Body of pancreas (tissue), 4 donors: ENCODE data around the gene CCDC175. TPM values are rescaled to one million over a fixed set of nuclear protein-coding genes. Genes with fewer than 3 reads are reported as not detected.

Experiments
- ATAC-seq: fragments of 150-250 bp; one replicate; pipeline ENCODE4 v1.9.1; 2016
- DNase-seq, 4 donors: peaks; one replicate each; pipeline ENCODE4 v3.0.0-alpha.2; 2019
- H3K27ac ChIP-seq, 4 donors: fragments of 200-600 bp; sonication (generic); 1 replicate in 3 of 4; 2 replicates in 1 of 4; pipeline versions ENCODE4 v1.5.1 to v1.6.1; 2016 to 2019; ENCODE audit warnings: mild to moderate bottlenecking in 1 of 4, mixed read lengths in 1 of 4, moderate library complexity in 1 of 4
- H3K27me3 ChIP-seq, 2 donors: fragments of 200-600 bp; sonication (generic); one replicate each; pipeline ENCODE4 v1.6.0; 2016; ENCODE audit warnings: mild to moderate bottlenecking in 1 of 2
- H3K36me3 ChIP-seq, 2 donors: fragments of 200-600 bp; sonication (generic); replicated peaks in 1 of 2; 2 replicates each; pipeline ENCODE4 v1.5.1; 2016; ENCODE audit warnings: low read depth in 2 of 2; ENCODE audit not compliant: insufficient read depth in 1 of 2
- H3K4me1 ChIP-seq: fragments of 200-600 bp; sonication (generic); one replicate; pipeline ENCODE4 v1.6.0; 2016
- H3K4me3 ChIP-seq, 2 donors: fragments of 200-600 bp; sonication (generic); 1 replicate in 1 of 2; 2 replicates in 1 of 2; pipeline ENCODE4 v1.5.1; 2016 to 2019
- H3K9me3 ChIP-seq, 3 donors: fragments of 200-600 bp; sonication (generic); 1 replicate in 2 of 3; 2 replicates in 1 of 3; pipeline ENCODE4 v1.5.1; 2016
- CTCF ChIP-seq, 7 experiments: fragments of 450-650 bp in 4 of 7; fragments of 200-600 bp in 3 of 7; sonication (generic) in 3 of 7; IDR thresholded peaks; one replicate each; pipeline ENCODE4 v1.5.1; 2016 to 2019; ENCODE audit warnings: antibody characterized with exemption in 7 of 7
- POLR2A ChIP-seq, 3 donors: fragments of 450-650 bp; IDR thresholded peaks; one replicate each; pipeline ENCODE4 v1.6.1; 2016; ENCODE audit warnings: antibody characterized with exemption in 3 of 3, mild to moderate bottlenecking in 2 of 3
- WGBS, 2 donors: methylation state at CpG; one replicate each; pipeline ENCODE4 v1.1.5; 2017; 5-methylcytosine and 5-hydroxymethylcytosine counted together
- intact Hi-C: fragments of 100-400 bp; cut with DNase I; formaldehyde crosslinking; loops from one replicate; pipeline ENCODE4 v1.15.1; 2023
- total RNA-seq, 2 donors: library from RNA; depleted of rRNA; stranded (reverse); fragments of >200 nt; gene quantifications; one replicate each; pipeline ENCODE4 v1.1.0, GENCODE V29; 2016

Gene CCDC175
- total RNA-seq, 2 donors from 2014 or later, result not detected

- ATAC-seq, result peak; percentile 13
- Histone ChIP-seq H3K9me3 (no peaks in the 10 kb centered on the region), H3K27me3 (no peaks in the 10 kb centered on the region), H3K4me1 (peaks cover 50% of the 10 kb centered on the region), H3K27ac (peak overlapping the region; percentile 81 to 96 (median 87)), H3K36me3 (no peaks in the 10 kb centered on the region), H3K4me3 (peak overlapping the region in 1 of 2 donors; percentile 94)
- peak; percentile 34 to 54 (median 50) for DNase-seq
- peak in 1 of 3 donors; percentile 11 for TF ChIP-seq POLR2A (IDR thresholded peaks at IDR 0.05)
- no peak for TF ChIP-seq CTCF (IDR thresholded peaks at IDR 0.05)
- 41 to 59% methylated on average over 6 of the region's 6 CpGs for WGBS, 2 donors
- intact Hi-C loops, result no loop called here
Measured at GRCh38 chr14:59482541-59483331, 93.9 kb downstream of the CCDC175 start.

GRCh38 chr14:59481871-59482540 lies 94.6 kb downstream of the CCDC175 start:
- WGBS, 2 donors, result 14 to 20% methylated on average over 2 of the region's 2 CpGs
- no peak overlapping the region for H3K4me3 ChIP-seq
- H3K9me3 ChIP-seq, result no peaks in the 10 kb centered on the region
- DNase-seq, result no peak
- H3K27ac ChIP-seq, result peak overlapping the region; percentile 1 to 96 (median 54)
- H3K4me1 ChIP-seq, result peaks cover 50% of the 10 kb centered on the region
- intact Hi-C loops, result no loop called here
- TF ChIP-seq POLR2A (IDR thresholded peaks at IDR 0.05) (no peak), CTCF (IDR thresholded peaks at IDR 0.05) (no peak)
- ATAC-seq, result no peak
- H3K36me3 ChIP-seq, result no peaks in the 10 kb centered on the region
- H3K27me3 ChIP-seq, result no peaks in the 10 kb centered on the region

GRCh38 chr14:59481407-59481806 lies 95.2 kb downstream of the CCDC175 start:
- intact Hi-C loops, result no loop called here
- TF ChIP-seq POLR2A (IDR thresholded peaks at IDR 0.05), result no peak
- TF ChIP-seq CTCF (IDR thresholded peaks at IDR 0.05), result no peak
- WGBS, 2 donors, result 90 to 91% methylated on average over 2 of the region's 2 CpGs
- no peaks in the 10 kb centered on the region for H3K9me3 ChIP-seq
- H3K27ac ChIP-seq, result no peak overlapping the region
- peaks cover 44% of the 10 kb centered on the region for H3K4me1 ChIP-seq
- ATAC-seq, result no peak
- no peak overlapping the region for H3K4me3 ChIP-seq
- H3K27me3 ChIP-seq, result no peaks in the 10 kb centered on the region
- H3K36me3 ChIP-seq, result no peaks in the 10 kb centered on the region
- DNase-seq, result no peak

- WGBS, 2 donors, result 43% methylated on average over 1 of the region's 1 CpG
- no peak overlapping the region for H3K27ac ChIP-seq
- no peaks in the 10 kb centered on the region for H3K27me3 ChIP-seq
- peaks cover 0 to 5% of the 10 kb centered on the region in 2 donors for H3K36me3 ChIP-seq
- no peak overlapping the region for H3K4me3 ChIP-seq
- DNase-seq, result no peak
- TF ChIP-seq POLR2A (IDR thresholded peaks at IDR 0.05), result no peak
- TF ChIP-seq CTCF (IDR thresholded peaks at IDR 0.05), result no peak
- H3K4me1 ChIP-seq, result peaks cover 32% of the 10 kb centered on the region
- no peaks in the 10 kb centered on the region for H3K9me3 ChIP-seq
- no peak for ATAC-seq
- intact Hi-C loops, result no loop called here
Measured at GRCh38 chr14:59480166-59480565, 96.4 kb downstream of the CCDC175 start.
